Astrocyte (in vitro differentiated cells and primary cell): ENCODE data around the gene MAVS. TPM values are rescaled to one million over a fixed set of nuclear protein-coding genes. Genes with fewer than 3 reads are reported as not detected.

Experiments used
- DNase-seq: peaks from one replicate; pipeline ENCODE4 v3.0.0-alpha.2; 2010; ENCODE audit warnings: low read depth
- FAIRE-seq: peaks from 2 replicates; lab custom pipeline; 2011; peaks lifted over from hg19 to GRCh38; lab: Jason Lieb, UNC
- H2AFZ ChIP-seq: 2 replicates; pipeline ENCODE4 v1.6.0; 2012; ENCODE audit warnings: low read depth, low read length, inconsistent platforms
- H3K27ac ChIP-seq: 2 replicates; pipeline ENCODE4 v1.5.1; 2011; ENCODE audit warnings: low read depth, low read length, inconsistent platforms
- H3K27me3 ChIP-seq: 2 replicates; pipeline ENCODE4 v1.6.0; 2011; ENCODE audit warnings: low read length, inconsistent platforms; ENCODE audit not compliant: insufficient read depth
- H3K36me3 ChIP-seq: 2 replicates; pipeline ENCODE4 v1.5.1; 2011; ENCODE audit warnings: low read length, inconsistent platforms; ENCODE audit not compliant: insufficient read depth
- H3K4me1 ChIP-seq: 2 replicates; pipeline ENCODE4 v1.5.1; 2011; ENCODE audit warnings: low read length, inconsistent platforms; ENCODE audit not compliant: insufficient read depth
- H3K4me2 ChIP-seq: 2 replicates; pipeline ENCODE4 v1.6.0; 2012; ENCODE audit warnings: low read length, inconsistent platforms
- H3K4me3 ChIP-seq: 2 replicates; pipeline ENCODE4 v1.5.1; 2011; ENCODE audit warnings: low read depth, mild to moderate bottlenecking, low read length, inconsistent platforms; ENCODE audit not compliant: insufficient read depth
- H3K79me2 ChIP-seq: 2 replicates; pipeline ENCODE4 v1.6.0; 2012; ENCODE audit warnings: mild to moderate bottlenecking, low read length, inconsistent platforms; ENCODE audit not compliant: insufficient read depth
- H3K9ac ChIP-seq: 2 replicates; pipeline ENCODE4 v1.6.0; 2012; ENCODE audit warnings: mild to moderate bottlenecking, low read length, inconsistent platforms
- H3K9me3 ChIP-seq: 2 replicates; pipeline ENCODE4 v1.5.1; 2012; ENCODE audit warnings: low read depth, mild to moderate bottlenecking, low read length, inconsistent platforms; ENCODE audit not compliant: insufficient read depth
- H4K20me1 ChIP-seq: 2 replicates; pipeline ENCODE4 v1.6.0; 2012; ENCODE audit warnings: low read length, inconsistent platforms; ENCODE audit not compliant: insufficient read depth
- H3K27ac Mint-ChIP-seq: one replicate; pipeline ENCODE4 v1.8.0; 2021; ENCODE audit warnings: mild to moderate bottlenecking, mixed read lengths; ENCODE audit not compliant: unreplicated experiment
- H3K27me3 Mint-ChIP-seq: one replicate; pipeline ENCODE4 v1.8.0; 2021; ENCODE audit warnings: low read depth, mixed read lengths; ENCODE audit not compliant: unreplicated experiment
- H3K36me3 Mint-ChIP-seq: one replicate; pipeline ENCODE4 v1.8.0; 2021; ENCODE audit warnings: low read depth, mixed read lengths; ENCODE audit not compliant: unreplicated experiment
- H3K4me1 Mint-ChIP-seq: one replicate; pipeline ENCODE4 v1.8.0; 2021; ENCODE audit warnings: low read depth, mixed read lengths; ENCODE audit not compliant: unreplicated experiment
- H3K4me3 Mint-ChIP-seq: one replicate; pipeline ENCODE4 v1.8.0; 2021; ENCODE audit warnings: mild to moderate bottlenecking, moderate library complexity, mixed read lengths; ENCODE audit not compliant: unreplicated experiment
- H3K9me3 Mint-ChIP-seq: one replicate; pipeline ENCODE4 v1.8.0; 2021; ENCODE audit warnings: mild to moderate bottlenecking, mixed read lengths; ENCODE audit not compliant: unreplicated experiment
- CTCF ChIP-seq: IDR thresholded peaks from 2 replicates; pipeline ENCODE4 v1.5.1; 2011; ENCODE audit warnings: low read depth, mild to moderate bottlenecking, inconsistent platforms, low read length, moderate library complexity; ENCODE audit not compliant: insufficient read depth
- EZH2 ChIP-seq: IDR thresholded peaks from 2 replicates; pipeline ENCODE4 v1.6.1; 2012; ENCODE audit warnings: mild to moderate bottlenecking, low read length, inconsistent platforms; ENCODE audit not compliant: insufficient read depth
- total RNA-seq: library from RNA; stranded (reverse); gene quantifications from 2 replicates; pipeline ENCODE4 v1.2.1, GENCODE V29; 2021

Gene MAVS
- total RNA-seq, 1 donor from 2014 or later = 42.1 TPM

DNA sequence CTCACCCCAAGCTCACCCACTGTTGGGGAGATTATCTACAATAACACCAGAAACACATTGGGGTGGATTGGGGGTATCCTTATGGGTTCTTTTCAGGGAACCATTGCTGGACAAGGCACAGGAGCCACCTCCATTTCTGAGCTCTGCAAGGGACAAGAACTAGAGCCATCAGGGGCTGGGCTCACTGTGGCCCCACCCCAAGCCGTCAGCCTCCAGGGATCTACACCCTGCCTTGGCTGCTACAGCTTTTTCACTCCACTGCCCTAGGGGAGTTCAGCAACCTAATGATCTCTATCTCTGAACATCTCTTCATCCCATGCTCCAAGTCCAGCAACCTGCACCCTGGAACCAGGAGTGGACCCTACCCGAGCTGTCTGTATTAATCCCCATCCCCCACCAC lies 21.2 kb downstream of the MAVS start:
- H3K9me3 Mint-ChIP-seq = no peaks in the 10 kb centered on the region
- Histone ChIP-seq H3K4me3 (no peak overlapping the region), H3K79me2 (no peaks in the 10 kb centered on the region), H3K27ac (no peak overlapping the region), H4K20me1 (peaks cover 27% of the 10 kb centered on the region), H3K4me2 (no peak overlapping the region), H3K4me1 (no peaks in the 10 kb centered on the region), H3K36me3 (peaks cover 21% of the 10 kb centered on the region), H3K9me3 (no peaks in the 10 kb centered on the region), H2AFZ (no peak overlapping the region), H3K27me3 (no peaks in the 10 kb centered on the region), H3K9ac (no peak overlapping the region)
- DNase-seq (no peak), FAIRE-seq (no peak)
- H3K4me3 Mint-ChIP-seq = no peak overlapping the region
- H3K27ac Mint-ChIP-seq = peak overlapping the region; percentile 44
- no peak for TF ChIP-seq EZH2
- no peak for TF ChIP-seq CTCF
- no peaks in the 10 kb centered on the region for H3K27me3 Mint-ChIP-seq
- H3K36me3 Mint-ChIP-seq = peaks cover 30% of the 10 kb centered on the region
- H3K4me1 Mint-ChIP-seq = peaks cover 6% of the 10 kb centered on the region

DNA sequence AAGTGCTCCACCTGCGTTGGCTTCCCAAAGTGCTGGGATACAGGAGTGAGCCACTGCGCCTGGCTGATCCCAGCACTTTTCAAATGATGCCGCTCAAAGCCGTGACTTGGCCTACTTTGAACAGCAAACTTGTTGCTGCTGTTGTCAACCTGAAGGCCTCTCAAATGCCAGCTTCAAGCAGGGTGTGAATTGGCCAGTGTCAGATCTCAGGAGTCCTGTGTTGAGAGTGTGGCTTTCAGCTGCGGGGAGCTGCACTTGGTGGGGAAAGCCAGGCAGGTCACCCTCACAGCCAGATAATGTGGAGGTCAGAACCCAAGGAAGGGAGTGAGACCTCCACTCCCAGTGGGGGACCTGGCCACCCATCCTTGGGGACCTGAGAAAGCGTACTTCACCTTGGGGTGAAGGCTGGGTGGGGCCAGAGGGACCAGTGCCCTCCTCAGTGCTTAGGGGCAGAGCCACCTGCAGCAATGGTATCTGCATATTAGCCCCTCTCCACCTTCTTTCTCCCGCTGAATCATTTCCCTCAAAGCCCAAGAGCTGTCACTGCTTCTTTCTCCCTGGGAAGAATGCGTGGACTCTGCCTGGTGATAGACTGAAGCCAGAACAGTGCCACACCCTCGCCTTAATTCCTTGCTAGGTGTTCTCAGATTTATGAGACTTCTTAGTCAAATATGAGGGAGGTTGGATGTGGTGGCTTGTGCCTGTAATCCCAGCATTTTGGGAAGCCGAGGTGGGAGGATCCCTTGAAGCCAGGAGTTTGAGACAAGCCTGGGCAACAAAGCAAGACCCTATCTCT lies 23.4 kb downstream of the MAVS start:
- FAIRE-seq = no peak
- Mint-ChIP-seq H3K4me3 (no peak overlapping the region), H3K9me3 (no peaks in the 10 kb centered on the region), H3K27ac (no peak overlapping the region), H3K4me1 (peaks cover 9% of the 10 kb centered on the region), H3K27me3 (no peaks in the 10 kb centered on the region), H3K36me3 (peaks cover 26% of the 10 kb centered on the region)
- no peak for DNase-seq
- no peak overlapping the region for H3K4me2 ChIP-seq
- no peak for TF ChIP-seq CTCF
- TF ChIP-seq EZH2 = no peak
- H2AFZ ChIP-seq = no peak overlapping the region
- no peak overlapping the region for H3K27ac ChIP-seq
- no peaks in the 10 kb centered on the region for H3K9me3 ChIP-seq
- no peak overlapping the region for H3K4me3 ChIP-seq
- no peaks in the 10 kb centered on the region for H3K4me1 ChIP-seq
- no peak overlapping the region for H3K9ac ChIP-seq
- no peaks in the 10 kb centered on the region for H3K27me3 ChIP-seq
- peaks cover 13% of the 10 kb centered on the region for H3K36me3 ChIP-seq
- H4K20me1 ChIP-seq = peaks cover 28% of the 10 kb centered on the region
- no peaks in the 10 kb centered on the region for H3K79me2 ChIP-seq
